Fibroblast of the conjunctiva (primary cell): Measurements from ENCODE around the gene OOEP.

Experiments
- DNase-seq: peaks from one replicate; pipeline ENCODE4 v3.0.0-alpha.2; 2010; ENCODE audit warnings: low read depth

Gene OOEP

DNA sequence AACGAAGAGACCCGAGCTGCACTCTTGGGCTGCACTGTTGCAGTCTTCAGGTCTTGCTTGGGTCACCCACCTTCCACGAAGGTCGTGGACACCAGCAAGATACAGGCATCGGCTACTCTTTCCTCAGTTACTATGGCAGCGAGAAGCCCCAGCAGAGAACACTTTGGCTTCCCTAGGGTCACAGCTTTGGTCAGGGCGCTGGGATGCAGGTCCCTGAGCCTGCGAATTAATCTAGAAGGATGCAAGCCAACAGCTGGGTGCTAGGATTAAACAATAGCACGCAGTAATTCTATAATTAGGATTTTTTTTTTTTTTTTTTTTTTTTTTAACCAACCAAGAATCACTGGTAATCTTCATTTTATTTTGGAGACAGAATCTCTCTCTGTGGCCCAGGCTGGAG, 5.1 kb downstream of the OOEP start:
- no peak for DNase-seq

DNA sequence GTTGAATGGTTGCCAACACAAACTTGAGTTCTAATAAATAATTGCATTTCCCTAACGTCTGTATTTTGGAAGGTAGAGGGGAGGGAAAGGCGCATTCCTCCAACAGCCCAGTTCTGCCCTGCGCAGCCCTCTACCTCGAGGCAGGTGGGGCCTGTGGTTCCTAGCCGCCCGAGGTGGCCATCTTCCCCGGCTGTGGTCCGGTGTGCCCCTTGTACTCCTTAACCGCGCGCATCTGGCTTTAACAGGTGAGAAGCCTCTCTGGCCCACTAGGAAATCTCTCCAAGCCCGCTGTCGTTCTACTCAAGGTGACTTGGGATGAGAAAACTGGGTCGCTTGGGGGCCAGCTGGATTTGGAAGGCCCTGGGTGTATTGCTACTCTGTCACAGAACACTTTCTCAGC, 5.6 kb downstream of the OOEP start:
- DNase-seq: no peak

DNA sequence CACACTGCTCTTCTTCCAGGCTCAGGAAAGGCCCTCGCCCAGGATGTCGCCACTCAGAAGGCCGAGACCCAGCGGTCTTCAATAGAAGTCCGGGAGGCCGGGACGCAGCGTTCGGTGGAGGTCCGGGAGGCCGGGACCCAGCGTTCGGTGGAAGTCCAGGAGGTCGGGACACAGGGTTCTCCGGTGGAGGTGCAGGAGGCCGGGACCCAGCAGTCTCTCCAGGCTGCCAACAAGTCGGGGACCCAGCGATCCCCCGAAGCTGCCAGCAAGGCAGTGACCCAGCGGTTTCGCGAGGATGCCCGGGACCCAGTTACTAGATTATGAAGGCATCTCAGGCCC, 6.2 kb downstream of the OOEP start:
- no peak for DNase-seq

DNA sequence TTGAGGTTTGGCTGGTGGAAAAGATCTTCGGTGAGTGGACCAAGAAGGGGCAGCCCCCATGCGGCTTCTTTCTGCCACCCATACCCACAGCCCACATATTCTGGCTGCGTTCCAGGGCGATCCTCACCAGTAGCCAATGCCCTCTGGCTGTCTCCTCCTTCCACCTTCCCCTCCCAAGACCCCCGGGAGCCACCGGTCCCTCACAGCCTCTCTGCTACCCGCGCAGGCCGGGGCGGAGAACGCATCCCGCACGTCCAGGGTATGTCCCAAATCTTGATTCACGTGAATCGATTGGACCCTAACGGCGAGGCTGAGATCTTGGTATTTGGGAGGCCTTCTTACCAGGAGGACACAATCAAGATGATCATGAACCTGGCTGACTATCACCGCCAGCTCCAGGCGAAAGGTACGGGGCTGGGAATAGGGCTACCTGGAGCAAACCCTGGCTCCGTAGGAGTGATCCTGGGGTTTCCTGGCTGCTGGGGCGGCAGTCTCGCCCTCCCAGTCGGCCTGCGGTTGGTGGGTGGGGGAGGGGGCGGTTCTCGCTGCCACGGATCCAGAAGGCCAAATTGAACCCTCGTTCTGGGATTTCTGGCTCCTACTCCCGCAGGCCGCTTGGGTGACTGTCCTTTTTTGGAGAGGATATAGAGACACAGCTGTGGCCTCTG, 6.7 kb downstream of the OOEP start:
- DNase-seq: no peak

DNA sequence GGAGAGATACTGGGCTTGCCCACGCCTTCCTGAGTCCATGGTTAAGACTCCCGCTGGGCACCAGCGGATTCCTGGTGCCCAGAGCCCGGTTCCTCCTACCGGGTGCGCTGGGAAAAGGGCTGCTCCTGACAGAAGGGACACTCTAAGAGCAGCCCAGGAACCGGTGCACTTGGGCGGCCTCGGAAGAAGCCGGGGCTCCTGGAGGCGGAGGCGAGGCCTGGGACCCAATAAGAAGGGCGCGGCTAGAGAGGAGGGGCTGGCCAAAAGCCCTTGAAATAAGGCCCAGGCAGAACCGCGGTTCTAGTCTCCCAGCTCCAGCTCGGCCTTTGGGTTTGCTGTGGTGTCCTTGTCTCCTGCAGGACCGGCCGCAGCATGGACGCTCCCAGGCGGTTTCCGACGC, 7.3 kb downstream of the OOEP start, which contains the start of gene KHDC3L:
TSS of gene KHDC3L (plus strand) at position 301 of the 400 bp plus-strand sequence. CDS start at position 373, 72 bp downstream.
- DNase-seq: no peak

DNA sequence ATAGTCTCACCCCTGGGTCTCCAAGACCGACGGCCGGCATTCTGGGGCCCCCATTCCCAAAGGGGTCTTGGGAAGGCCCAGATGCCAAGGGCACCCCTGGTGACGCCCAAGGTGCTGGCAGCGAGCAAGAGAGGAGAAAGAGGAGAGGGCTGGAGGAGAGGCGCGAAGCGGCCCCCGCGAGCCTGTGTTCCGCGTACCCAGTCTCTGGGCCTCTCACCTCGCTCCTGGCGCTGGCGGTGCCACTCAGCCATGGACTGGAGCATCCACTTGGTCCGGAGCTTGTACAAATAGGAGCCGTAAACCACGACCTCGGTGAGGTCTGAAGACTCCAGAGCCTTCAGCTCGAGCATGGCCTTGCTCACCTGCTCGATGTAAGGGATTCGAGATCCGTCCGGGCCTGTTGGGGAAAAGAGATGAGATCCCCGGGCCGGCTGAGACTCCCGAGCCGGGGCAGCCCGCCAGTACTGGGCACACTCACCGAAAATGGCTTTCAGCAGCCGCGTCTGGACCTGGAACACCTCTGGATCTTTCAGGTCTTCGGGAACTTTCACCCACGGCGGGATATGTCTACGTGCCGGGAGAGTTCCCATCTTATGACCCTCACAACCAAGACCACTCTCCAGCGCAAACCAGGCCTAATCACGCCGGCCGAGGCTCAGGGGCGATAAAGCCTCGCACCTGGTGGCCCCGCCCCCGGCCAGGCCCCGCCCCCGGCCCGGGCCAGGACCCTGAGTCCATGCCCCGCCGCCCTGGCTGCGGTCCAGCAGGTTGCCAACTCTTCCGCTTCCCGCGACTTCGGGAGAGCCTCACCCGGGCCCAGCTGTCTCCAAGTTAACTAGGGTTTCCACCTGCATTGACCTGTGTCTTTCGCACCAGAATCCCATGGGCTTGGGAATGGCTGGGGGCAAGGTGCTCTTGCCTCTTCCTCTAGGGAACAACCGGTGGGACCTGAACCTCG, 15.8 kb downstream of the OOEP start, which contains the start of gene DPPA5:
TSS of gene DPPA5 (minus strand) at position 641 of the 958 bp plus-strand sequence. CDS start at position 590, 51 bp downstream.
- DNase-seq: no peak

DNA sequence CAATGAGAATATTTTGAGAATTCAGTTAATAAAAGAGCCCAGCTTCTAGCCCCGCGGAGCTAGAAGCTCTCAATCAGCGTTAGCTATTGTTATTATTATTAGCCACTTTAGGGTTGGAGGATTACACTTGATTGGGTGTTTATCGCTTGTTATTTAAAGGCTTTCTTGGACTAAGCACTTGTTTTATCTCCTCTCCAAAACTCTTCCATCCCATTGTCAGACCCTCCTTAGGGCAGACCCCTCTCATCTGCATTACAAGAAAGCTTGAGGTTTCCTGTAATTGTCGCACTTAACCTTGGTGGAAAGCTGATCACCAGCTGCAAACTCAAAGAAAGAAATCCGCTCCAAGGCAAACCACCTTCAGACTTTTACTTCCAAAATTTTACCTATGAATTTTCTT, 20.4 kb downstream of the OOEP start:
- DNase-seq: no peak

DNA sequence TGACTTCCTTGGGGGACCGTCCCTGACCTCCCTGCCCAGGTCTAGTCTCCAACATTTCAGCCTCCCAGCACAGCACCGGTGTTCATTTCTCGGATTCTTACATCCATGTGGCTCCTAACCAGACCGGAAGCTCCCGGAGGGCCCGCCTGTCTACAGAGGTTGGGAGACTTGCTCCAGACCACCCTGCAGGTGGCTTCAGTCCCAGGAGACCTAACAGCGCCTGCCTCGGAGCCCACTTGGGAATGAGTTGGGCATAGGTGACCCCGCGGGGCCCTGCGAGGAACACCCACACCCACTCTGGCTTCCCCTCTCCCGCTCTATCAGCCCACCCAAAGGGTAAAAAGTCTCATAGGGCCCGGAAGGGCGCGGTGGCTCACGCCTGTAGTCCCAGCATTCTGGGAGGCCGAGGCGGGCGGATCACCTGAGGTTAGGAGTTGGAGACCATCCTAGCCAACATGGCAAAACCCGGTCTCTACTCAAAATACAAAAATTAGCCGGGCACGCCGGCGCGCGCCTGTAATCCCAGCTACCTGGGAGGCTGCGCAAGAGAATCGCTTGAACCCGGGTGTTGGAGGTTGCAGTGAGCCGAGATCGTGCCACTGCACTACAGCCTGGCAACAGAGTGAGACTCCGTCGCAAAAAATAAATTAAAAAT, 21.0 kb downstream of the OOEP start:
- no peak for DNase-seq

DNA sequence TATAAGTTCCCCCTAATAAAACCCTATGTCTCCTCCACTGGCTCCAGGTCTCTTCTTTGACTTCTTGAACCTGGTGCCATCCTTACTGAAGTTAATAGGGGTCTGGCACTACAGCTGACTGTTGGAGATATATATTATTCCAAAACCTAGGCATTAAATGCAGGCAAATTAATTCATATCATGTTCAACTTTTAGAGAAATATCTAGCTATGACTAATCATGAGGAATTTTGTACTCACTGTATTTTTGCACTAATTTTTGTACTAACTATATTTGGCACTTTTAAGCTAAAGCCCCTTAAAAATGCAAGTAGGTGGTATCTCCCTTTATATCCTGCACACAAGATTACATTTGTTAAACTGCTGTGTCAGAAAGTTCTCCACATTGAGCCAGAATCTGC, 26.5 kb downstream of the OOEP start:
- DNase-seq: no peak

DNA sequence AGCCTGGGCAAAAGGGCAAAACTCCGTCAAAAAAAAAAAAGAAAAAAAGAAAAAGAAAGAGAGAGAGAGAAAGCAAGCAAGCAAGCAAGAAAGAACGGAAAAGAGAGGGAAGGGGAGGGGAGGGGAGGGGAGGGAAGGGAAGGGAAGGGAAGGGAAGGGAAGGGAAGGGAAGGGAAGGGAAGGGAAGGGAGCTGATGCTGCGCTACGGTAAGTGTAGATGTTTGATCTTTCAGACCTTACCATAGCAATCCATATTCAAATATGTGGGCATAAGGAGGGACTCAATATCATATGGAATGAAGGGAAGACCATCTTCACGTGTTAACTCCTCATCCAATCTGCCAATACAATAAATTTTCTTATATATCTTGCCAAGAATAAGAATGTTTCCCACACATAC, 27.5 kb downstream of the OOEP start:
- no peak for DNase-seq

DNA sequence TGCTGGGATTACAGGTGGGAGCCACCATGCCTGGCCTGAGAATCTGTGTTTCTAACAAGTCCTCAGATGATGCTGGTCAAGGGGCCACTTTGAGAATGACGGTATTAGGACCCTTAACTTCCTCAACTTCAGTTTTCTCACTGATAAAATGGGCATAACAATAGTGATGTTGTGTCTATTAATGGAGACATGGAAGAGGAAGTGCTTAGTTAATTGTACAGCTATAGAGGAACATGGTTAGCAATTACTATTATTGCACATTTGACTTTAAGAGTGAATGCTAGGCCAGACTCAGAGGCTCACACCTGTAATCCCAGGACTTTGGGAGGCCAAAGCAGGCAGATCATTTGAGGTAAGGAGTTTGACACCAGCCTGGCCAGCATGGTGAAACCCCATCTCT, 28.4 kb downstream of the OOEP start:
- DNase-seq: no peak

DNA sequence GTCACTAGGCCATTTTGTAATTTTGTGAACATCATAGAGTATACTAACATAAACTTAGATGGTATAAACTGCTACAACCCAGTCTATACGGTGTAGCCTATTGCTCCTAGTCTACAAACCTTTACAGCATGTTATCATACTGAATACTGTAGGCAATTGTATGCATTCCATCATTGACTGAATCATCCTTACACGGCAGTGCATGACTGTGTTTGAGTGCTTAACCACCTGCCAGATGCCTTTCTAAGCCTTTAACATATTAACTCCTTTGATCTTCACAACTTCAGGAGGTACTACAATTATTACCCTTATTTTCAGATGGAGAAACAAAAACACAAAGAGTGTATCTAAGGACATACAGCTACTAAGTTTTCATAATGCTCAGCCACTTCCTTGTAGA, 29.6 kb downstream of the OOEP start:
- no peak for DNase-seq

DNA sequence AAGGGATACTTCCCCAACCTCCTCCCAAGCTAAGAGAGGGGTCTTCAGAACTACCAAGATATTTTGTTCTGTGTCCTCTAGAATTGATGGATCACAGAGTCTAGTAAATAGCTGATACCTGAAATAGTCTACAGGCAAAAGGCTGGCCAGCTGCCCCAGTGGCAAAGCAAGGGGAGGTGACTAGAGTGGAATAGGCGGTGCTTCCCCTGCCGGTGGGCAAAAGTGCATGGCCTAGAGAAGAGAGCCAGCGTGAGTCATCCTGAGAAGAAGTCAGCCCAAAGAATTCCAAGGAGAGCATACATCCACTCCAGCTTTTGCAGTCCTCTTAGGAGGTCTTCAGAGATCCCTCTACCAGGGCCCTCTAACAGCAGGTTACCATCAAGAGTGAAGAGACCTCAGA, 30.4 kb downstream of the OOEP start:
- DNase-seq: no peak

DNA sequence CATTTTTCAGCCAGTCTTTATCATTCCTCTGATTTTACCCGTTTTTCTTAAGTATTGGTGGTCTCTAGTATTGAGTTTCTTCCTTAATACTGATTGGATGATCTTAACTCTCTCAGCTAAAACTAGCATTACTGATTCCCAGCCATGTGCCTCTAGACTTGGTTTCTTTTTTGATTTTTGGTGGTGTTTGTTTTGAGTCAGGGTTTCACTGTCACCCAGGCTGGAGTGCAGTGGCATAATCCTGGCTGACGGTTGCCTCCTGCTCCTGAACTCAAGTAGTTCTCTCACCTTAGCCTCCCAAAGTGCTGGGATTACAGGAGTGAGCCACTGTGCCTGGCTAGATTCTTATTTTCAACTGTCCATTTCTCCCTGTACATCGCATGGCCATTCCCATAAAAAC, 40.5 kb downstream of the OOEP start:
- DNase-seq: no peak

DNA sequence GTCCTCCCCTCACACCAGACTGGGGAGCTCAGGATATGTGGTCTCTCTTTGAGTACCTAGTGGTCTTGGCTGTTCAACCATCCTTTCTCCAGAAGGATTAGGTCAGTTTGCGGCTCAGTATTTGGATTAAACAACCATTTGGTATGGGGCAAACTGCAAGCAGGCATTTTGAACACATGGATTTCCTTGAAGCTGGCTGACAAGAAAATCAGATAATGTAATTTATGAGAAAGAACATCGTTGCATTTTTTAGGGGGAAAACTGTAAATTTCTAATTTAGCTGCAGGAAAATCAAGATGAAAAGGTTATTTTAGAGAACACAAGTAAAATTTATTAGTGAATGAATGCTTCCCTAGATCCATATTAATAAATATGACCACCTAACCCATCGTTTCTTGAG, 40.9 kb downstream of the OOEP start:
- DNase-seq: no peak

DNA sequence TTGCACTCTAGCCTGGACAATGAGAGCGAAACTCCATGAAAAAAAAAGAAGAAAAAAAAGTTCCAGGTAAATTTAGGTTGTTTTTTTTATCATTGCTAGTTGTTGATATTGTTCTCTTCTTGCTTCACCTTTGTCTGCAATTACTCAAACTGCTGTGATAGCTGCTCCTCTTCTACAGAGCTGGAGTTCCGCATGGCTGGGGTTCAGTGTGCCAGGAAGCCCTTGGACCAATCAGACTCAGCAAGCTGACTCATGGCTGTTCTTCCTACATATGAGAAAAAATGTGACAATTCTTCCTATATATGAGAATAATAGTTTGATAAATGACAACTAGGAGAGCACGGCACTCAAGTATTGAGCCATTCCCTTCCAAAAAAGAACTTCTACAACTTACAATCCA, 44.0 kb downstream of the OOEP start:
- no peak for DNase-seq

DNA sequence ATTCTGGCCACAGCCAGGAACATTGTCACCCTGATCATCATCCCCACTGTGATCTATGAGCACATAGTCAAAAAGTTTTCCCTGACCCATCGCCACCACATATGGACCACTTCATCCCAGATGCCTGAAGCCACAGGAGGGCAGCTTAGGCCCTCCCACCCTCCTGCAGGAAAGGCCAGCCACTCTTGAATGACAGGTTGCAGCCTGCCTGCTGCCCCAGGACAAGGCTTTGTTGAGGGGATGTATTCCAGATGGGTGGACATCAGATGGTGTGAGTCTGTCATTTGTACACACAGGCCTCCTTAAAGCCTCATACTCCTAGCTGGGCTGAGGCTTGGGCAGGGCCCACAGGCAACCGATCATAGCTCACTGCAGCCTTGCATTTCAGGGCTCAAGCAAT, 46.4 kb downstream of the OOEP start:
- DNase-seq: no peak
